ENCODE results near the gene ARHGAP26. TPM values are rescaled to one million over a fixed set of nuclear protein-coding genes. Genes with fewer than 3 reads are reported as not detected.

Gene ARHGAP26
- total RNA-seq, 4 donors from 2014 or later, result 28.2 to 52.3 (median 37.9) TPM

GRCh38 chr5:143002459-143003327, 232.5 kb downstream of the ARHGAP26 start:
- Histone ChIP-seq H3K4me3 (replicated peaks in 1 of 3) (no peak overlapping the region), H3K9me3 (no peaks in the 10 kb centered on the region), H3K27me3 (no peaks in the 10 kb centered on the region), H3K27ac (peak overlapping the region; percentile 19 to 67 (median 35)), H3K36me3 (no peaks in the 10 kb centered on the region), H3K4me1 (peaks cover 15 to 38% of the 10 kb centered on the region in 2 donors)
- peak; percentile 21 to 22 for DNase-seq
- TF ChIP-seq CTCF (IDR thresholded peaks at IDR 0.05) (peak in 4 of 6 experiments; percentile 52 to 65 (median 62)), POLR2A (IDR thresholded peaks at IDR 0.05) (no peak)
- intact Hi-C loops (cut with DNase I), result no loop called here
- WGBS, 2 donors, result 30 to 43% methylated on average over 7 of the region's 7 CpGs

GRCh38 chr5:143003328-143003636, 233.1 kb downstream of the ARHGAP26 start:
- H3K27ac ChIP-seq, result peak overlapping the region in 2 of 3 donors; percentile 35 to 67
- no peaks in the 10 kb centered on the region for H3K36me3 ChIP-seq
- DNase-seq, result no peak
- intact Hi-C loops (cut with DNase I), result no loop called here
- 83 to 86% methylated on average over 3 of the region's 3 CpGs for WGBS, 2 donors
- H3K4me1 ChIP-seq, result peaks cover 15 to 38% of the 10 kb centered on the region in 2 donors
- H3K4me3 ChIP-seq (replicated peaks in 1 of 3), result no peak overlapping the region
- no peaks in the 10 kb centered on the region for H3K27me3 ChIP-seq
- H3K9me3 ChIP-seq, result no peaks in the 10 kb centered on the region
- TF ChIP-seq CTCF (IDR thresholded peaks at IDR 0.05) (peak in 1 of 6 experiments; percentile 7), POLR2A (IDR thresholded peaks at IDR 0.05) (no peak)

- H3K9me3 ChIP-seq, result no peaks in the 10 kb centered on the region
- DNase-seq, result no peak
- H3K27ac ChIP-seq, result no peak overlapping the region
- 73 to 74% methylated on average over 4 of the region's 4 CpGs for WGBS, 2 donors
- H3K4me1 ChIP-seq, result peaks cover 15 to 38% of the 10 kb centered on the region in 2 donors
- TF ChIP-seq CTCF (IDR thresholded peaks at IDR 0.05) (no peak), POLR2A (IDR thresholded peaks at IDR 0.05) (no peak)
- H3K36me3 ChIP-seq, result no peaks in the 10 kb centered on the region
- H3K4me3 ChIP-seq (replicated peaks in 1 of 3), result no peak overlapping the region
- H3K27me3 ChIP-seq, result no peaks in the 10 kb centered on the region
- intact Hi-C loops (cut with DNase I), result no loop called here
Measured at GRCh38 chr5:143004361-143005145, 234.4 kb downstream of the ARHGAP26 start.

GRCh38 chr5:143006501-143006900, 236.3 kb downstream of the ARHGAP26 start:
- Histone ChIP-seq H3K27ac (peak overlapping the region in 1 of 3 donors; percentile 17), H3K4me3 (replicated peaks in 1 of 3) (no peak overlapping the region), H3K27me3 (no peaks in the 10 kb centered on the region), H3K9me3 (no peaks in the 10 kb centered on the region), H3K4me1 (peaks cover 15 to 38% of the 10 kb centered on the region in 2 donors), H3K36me3 (no peaks in the 10 kb centered on the region)
- intact Hi-C loops (cut with DNase I), result no loop called here
- TF ChIP-seq POLR2A (IDR thresholded peaks at IDR 0.05) (no peak), CTCF (IDR thresholded peaks at IDR 0.05) (no peak)
- no peak for DNase-seq

GRCh38 chr5:143008032-143008431, 237.9 kb downstream of the ARHGAP26 start:
- Histone ChIP-seq H3K27me3 (no peaks in the 10 kb centered on the region), H3K9me3 (no peaks in the 10 kb centered on the region), H3K36me3 (no peaks in the 10 kb centered on the region), H3K27ac (no peak overlapping the region), H3K4me3 (replicated peaks in 1 of 3) (no peak overlapping the region), H3K4me1 (peaks cover 8 to 25% of the 10 kb centered on the region in 2 donors)
- DNase-seq, result no peak
- 88% methylated on average over 2 of the region's 2 CpGs for WGBS, 2 donors
- no peak for TF ChIP-seq CTCF (IDR thresholded peaks at IDR 0.05)
- no peak for TF ChIP-seq POLR2A (IDR thresholded peaks at IDR 0.05)
- intact Hi-C loops (cut with DNase I), result no loop called here
